GM18519 (cell line): ENCODE data around the gene RASGRP2.

Experiments
- ATAC-seq: cut with Tn5 transposase; IDR thresholded peaks from one replicate; pipeline ENCODE4 v1.9.1; 2021; ENCODE audit warnings: mild to moderate bottlenecking, moderate library complexity; ENCODE audit not compliant: unreplicated experiment, low FRiP score

The RASGRP2 gene

DNA sequence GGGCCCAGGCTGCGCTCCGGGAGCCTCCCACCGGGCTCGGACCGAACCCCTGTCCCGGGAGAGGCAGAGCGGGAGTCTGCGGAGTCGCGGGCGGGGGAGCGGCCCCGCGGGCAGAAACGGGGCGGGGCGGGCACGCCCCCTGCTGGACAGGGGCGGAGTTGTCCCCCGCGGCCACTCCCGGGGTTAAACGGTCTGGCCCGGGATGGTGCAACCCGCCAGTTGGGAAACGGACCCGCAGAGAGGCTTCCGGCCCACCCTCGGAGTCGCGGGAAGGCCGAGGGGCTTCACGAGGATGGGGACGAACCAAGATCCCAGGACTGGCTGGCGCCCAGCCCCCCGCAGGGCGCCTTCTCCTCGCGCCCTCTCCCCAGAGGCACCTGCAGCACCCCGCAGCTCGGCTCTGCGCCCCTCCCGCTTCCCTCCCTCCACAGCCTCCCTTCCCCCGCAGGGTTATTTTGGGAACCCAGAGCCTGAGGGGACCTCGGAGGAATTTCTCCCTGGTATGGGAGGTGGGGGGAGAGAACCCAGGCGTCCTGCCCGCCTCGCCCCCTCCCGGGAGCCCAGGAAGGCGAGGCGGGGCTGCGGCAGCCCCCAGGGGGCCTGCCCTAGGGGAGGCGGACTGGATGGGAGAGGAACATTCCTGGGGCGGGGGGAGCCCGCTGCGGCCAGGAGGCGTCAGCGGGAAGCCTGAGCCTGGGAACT is 902 bp downstream of the RASGRP2 start:
- ATAC-seq = no peak

GRCh38 chr11:64742087-64742888 is 1.7 kb downstream of the RASGRP2 start:
- ATAC-seq = no peak

- ATAC-seq = no peak
Observed at GRCh38 chr11:64741375-64742086, 2.4 kb downstream of the RASGRP2 start.

DNA sequence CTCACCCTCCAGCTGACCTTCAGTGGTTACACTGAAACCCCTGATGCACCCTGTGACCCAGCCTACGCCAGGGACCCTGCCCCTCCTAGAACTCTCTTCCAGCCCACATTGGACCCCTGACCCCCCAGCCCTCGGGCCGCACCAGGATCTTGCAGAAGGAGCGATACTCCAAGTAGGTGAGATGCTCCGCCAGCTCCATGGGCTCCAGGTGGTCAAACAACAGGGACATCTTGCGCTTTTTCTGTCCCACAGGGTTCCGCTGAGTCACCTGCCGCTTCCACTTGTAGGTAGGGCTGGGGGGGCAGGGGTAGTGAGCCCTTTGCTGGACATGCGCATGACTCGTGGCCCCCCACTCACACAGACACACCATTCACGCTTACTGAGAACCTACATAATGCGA is 4.1 kb downstream of the RASGRP2 start:
- no peak for ATAC-seq

DNA sequence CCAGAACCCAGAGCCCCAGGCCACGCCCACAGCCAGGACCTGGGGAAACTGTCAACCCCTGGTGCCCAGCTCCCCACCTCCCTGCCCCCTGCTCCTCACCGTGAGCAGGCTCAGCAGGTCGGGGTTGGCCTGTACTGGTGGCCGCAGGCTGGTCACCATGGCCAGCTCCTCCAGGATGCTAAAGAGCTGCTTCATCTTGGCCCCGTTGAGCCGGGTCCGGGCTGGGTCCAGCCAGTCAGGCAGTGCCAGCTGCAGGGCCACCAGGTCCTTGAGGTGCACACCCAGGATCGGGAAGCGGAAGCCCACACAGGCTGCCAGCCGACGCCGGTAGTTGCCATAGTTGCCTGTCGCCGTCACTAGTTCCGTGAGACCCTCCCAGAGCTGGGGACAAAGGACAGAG is 7.3 kb downstream of the RASGRP2 start:
- no peak for ATAC-seq

- no peak for ATAC-seq
Observed at GRCh38 chr11:64735725-64736259, 8.2 kb downstream of the RASGRP2 start.

GRCh38 chr11:64734811-64735724 is 8.9 kb downstream of the RASGRP2 start:
- ATAC-seq = no peak

DNA sequence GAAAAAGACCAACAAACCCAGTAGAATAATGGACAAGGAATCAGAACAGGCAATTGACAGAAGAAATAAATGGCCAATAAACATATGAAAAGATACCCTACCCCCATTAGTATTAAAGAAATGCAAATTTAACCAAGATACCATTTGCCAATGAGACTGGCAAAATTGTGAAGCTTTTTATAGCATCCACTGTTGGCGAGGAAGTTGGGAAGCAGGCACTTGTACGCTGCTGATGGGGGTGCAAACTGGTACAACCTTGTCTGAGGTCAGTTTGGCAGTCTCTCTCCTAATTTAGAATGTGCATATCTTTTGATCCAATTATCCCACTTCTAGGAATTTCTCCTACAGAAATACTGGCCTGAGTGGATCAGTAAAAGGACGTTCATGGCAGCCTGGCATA is 12.3 kb downstream of the RASGRP2 start:
- no peak for ATAC-seq

GRCh38 chr11:64729851-64730382 is 14.0 kb downstream of the RASGRP2 start:
- no peak for ATAC-seq

- ATAC-seq = no peak
Observed at GRCh38 chr11:64728757-64729365, 15.1 kb downstream of the RASGRP2 start.

DNA sequence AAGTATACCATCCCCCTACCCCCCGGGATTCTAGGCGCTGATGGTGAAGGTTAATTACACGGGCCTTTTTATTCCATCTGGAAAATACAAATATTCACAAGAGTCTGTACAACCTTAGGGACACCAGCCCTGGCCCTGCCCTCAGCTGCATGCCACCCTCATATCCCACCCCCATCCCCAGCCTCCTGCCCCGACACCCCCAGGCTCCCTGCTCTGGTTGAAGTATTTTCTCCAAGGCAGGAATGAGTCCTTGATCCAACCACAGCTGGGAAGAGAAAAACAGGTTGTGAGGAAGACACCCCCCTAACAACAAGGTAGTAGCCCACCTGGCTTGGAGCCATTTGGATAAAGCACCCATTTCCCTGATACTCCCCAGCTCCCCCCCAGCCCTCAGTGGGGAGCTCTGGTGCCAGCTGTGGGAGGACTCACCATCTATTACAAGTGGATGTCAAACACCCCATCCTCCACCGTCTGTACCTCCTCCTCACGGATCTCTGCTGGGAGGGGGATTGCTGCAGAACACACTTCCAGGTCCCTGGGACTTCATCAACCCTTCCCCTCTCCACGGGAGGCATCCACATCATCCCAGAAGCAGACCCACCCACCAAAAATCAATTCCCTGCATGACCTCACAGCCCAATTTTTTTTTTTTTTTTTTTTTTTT is 16.9 kb downstream of the RASGRP2 start:
- ATAC-seq = no peak

- ATAC-seq = no peak
Observed at GRCh38 chr11:64726211-64726641, 17.7 kb downstream of the RASGRP2 start.

DNA sequence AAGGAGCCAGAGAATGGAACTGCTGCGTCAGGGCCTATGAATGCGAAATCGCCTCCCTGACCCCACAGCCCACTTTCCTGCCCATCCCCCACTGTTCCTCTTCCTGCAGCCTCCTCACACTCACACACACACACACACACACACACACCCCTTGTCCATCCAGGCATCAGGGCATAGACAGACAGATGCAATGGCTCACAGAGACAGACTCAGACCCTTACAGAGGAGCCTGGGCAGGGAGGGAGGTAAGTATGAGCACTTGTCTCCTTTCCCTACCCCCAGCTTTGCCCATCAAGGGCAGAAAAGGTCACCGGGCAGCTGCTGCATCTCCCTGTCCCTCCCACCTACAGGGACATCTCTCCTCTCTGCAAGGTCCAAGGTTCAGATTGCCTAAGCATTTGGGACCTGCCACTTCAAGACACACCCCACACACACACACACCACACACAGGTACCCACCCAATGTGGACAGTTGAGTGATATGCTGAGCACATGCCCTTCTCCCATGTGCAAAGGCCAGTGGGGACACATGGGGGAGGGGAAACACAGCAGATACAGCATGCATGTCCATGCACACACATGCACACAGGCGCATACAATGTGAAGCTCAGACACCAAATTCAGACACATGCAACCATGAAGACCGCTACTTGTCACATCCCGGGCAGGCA is 18.9 kb downstream of the RASGRP2 start:
- ATAC-seq = no peak

DNA sequence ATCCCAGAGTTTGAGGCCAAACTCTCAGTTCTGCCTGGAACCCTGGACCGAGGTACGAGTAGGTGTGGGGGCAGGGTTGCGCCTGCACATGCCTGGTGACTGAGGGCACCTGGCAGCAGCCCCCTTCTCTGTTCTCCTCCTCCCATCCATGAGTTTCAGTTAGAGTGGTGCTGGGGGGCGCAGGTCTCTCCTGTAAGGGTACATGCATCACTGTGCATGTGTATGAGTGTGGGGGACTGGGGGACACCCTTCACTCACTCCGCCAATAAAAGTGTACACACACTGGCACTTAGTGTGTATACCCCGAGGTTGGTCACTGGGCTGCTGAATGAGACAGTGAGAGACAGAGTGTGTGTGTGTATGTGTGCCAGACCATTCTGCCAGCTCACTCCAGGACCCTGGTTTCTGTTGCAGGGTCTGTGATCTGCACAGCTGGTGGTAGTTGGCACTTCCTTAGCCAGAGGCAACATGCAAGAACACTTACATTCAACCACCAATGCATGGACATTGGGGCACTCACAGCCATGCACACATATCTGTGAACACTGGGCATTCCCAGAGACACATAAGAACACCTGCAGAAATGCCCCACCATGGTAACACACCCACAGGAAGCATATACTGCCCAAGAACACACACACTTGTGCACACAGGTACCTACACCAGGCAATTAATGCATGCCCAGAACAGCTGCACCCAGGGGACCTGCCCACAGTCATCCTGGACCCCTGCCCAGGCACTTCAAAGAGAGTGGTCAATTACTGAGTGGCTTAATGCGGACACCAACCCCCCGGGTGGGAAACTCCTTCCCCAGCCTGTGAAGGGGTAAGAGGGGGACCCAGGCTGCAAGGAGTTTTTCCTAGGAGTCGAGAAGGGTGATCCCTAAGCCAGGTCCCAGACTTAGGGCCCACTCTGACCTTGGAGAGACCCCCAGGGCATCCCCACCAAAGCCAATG is 19.8 kb downstream of the RASGRP2 start:
- no peak for ATAC-seq

GRCh38 chr11:64723117-64723906 is 20.6 kb downstream of the RASGRP2 start, which contains the start of gene NRXN2:
TSS of gene NRXN2 (minus strand) at chr11:64723197. CDS start at chr11:64713699, 9,498 bp downstream.
- ATAC-seq = no peak
